Left lung (tissue), 10 donors: ENCODE measurements around the gene CARS1. TPM values are rescaled to one million over a fixed set of nuclear protein-coding genes. Genes with fewer than 3 reads are reported as not detected.

ENCODE experiments used
- ATAC-seq: fragments of 200-7000 bp; cut with Tn5 transposase; one replicate; pipeline ENCODE4 v1.9.1; 2020; ENCODE audit warnings: moderate library complexity
- DNase-seq, 4 donors: peaks; one replicate each; pipeline ENCODE4 v3.0.0-alpha.2; 2013 to 2020
- H3K27ac ChIP-seq, 2 donors: fragments of 200-600 bp; sonication (generic) in 1 of 2; one replicate each; pipeline versions ENCODE4 v1.5.0 to v1.8.0; 2020 to 2021
- H3K27me3 ChIP-seq, 2 donors: fragments of 200-600 bp; sonication (generic) in 1 of 2; one replicate each; pipeline versions ENCODE4 v1.5.0 to v1.8.0; 2020 to 2021
- H3K36me3 ChIP-seq, 2 donors: fragments of 200-600 bp; sonication (generic) in 1 of 2; one replicate each; pipeline versions ENCODE4 v1.5.0 to v1.8.0; 2020 to 2021
- H3K4me1 ChIP-seq, 2 donors: fragments of 200-600 bp; one replicate each; pipeline ENCODE4 v1.8.0; 2021
- H3K4me3 ChIP-seq, 2 donors: fragments of 200-600 bp; sonication (generic) in 1 of 2; one replicate each; pipeline versions ENCODE4 v1.5.0 to v1.8.0; 2020 to 2021; ENCODE audit warnings: mild to moderate bottlenecking in 1 of 2
- H3K9me3 ChIP-seq, 2 donors: fragments of 200-600 bp; sonication (generic) in 1 of 2; one replicate each; pipeline versions ENCODE4 v1.5.0 to v1.8.0; 2020 to 2021
- intact Hi-C, 2 donors: fragments of 100-400 bp; cut with DNase I; formaldehyde crosslinking; loops; one replicate each; pipeline versions ENCODE4 v1.11.2 to v1.14.2; 2022
- polyA plus RNA-seq, 6 donors: library from polyadenylated mRNA; unstranded; fragments of 120-200 nt; gene quantifications; one replicate each; pipeline ENCODE4 v1.2.1, GENCODE V29; 2013; ENCODE audit not compliant: insufficient read length in 6 of 6
- total RNA-seq, 2 donors: library from RNA; stranded (reverse); fragmentation: NEBNext Ultra II Directional; extraction: Animal tissue kit (Norgen Biotek cat#: 25700); gene quantifications; one replicate each; pipeline ENCODE4 v1.2.1, GENCODE V29; 2021
- TF ChIP-seq, protein P1 (sequence below), 2 donors: fragments of 200-600 bp; sonication (generic) in 1 of 2; IDR thresholded peaks; one replicate each; pipeline versions ENCODE4 v1.5.0 to v1.8.0; 2021; ENCODE audit warnings: antibody characterized with exemption in 2 of 2
- donor health status: DM: no; HTN: yes; CAD: no.
- donor health status: DM: no; HTN: no; CAD: no.

CARS1 gene
- total and polyA plus RNA-seq, 8 donors = 28.3 to 49.9 (median 31.4) TPM

GRCh38 chr11:3080733-3081385 is 23.6 kb upstream of the CARS1 start:
- no peaks in the 10 kb centered on the region for H3K9me3 ChIP-seq
- H3K27ac ChIP-seq = no peak overlapping the region
- TF ChIP-seq, protein P1, sequence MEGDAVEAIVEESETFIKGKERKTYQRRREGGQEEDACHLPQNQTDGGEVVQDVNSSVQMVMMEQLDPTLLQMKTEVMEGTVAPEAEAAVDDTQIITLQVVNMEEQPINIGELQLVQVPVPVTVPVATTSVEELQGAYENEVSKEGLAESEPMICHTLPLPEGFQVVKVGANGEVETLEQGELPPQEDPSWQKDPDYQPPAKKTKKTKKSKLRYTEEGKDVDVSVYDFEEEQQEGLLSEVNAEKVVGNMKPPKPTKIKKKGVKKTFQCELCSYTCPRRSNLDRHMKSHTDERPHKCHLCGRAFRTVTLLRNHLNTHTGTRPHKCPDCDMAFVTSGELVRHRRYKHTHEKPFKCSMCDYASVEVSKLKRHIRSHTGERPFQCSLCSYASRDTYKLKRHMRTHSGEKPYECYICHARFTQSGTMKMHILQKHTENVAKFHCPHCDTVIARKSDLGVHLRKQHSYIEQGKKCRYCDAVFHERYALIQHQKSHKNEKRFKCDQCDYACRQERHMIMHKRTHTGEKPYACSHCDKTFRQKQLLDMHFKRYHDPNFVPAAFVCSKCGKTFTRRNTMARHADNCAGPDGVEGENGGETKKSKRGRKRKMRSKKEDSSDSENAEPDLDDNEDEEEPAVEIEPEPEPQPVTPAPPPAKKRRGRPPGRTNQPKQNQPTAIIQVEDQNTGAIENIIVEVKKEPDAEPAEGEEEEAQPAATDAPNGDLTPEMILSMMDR (IDR thresholded peaks at IDR 0.05) = no peak
- H3K4me3 ChIP-seq = no peak overlapping the region
- H3K27me3 ChIP-seq = peaks cover 0 to 11% of the 10 kb centered on the region in 2 donors
- intact Hi-C loops = no loop called here
- DNase-seq (no peak), ATAC-seq (no peak)
- no peaks in the 10 kb centered on the region for H3K36me3 ChIP-seq
- no peaks in the 10 kb centered on the region for H3K4me1 ChIP-seq

GRCh38 chr11:3080104-3080503 is 22.9 kb upstream of the CARS1 start:
- Histone ChIP-seq H3K4me3 (no peak overlapping the region), H3K9me3 (no peaks in the 10 kb centered on the region), H3K4me1 (no peaks in the 10 kb centered on the region), H3K27me3 (peaks cover 0 to 11% of the 10 kb centered on the region in 2 donors), H3K27ac (no peak overlapping the region), H3K36me3 (no peaks in the 10 kb centered on the region)
- intact Hi-C loops = no loop called here
- ATAC-seq (no peak), DNase-seq (no peak)
- TF ChIP-seq, protein P1 (IDR thresholded peaks at IDR 0.05) = no peak

DNA sequence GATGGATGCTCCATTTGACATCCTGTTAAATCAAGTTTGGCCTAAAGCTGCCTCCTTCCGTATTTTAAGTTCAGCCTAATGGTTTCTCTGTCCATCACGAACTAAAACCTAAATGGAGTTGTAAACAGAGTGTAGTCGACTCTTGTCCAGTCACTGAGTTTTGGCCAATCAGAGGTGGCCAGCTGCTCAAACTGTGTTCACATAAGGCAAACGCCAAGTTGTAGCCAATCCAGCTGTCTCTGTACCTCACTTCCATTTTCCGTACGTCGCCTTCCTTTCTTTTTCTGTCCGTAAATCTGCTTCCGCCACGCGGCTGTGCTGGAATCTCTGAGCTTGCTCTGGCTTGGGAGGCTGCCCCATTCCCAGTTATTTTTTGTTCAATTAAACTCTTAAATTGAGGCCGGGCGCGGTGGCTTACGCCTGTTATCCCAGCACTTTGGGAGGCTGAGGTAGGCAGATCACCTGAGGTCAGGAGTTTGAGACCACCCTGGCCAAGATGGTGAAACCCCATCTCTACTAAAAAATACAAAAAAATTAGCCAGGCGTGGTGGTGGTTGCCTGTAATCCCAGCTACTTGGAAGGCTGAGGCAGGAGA is 20.7 kb upstream of the CARS1 start:
- H3K27me3 ChIP-seq = peaks cover 0 to 6% of the 10 kb centered on the region in 2 donors
- intact Hi-C loops = no loop called here
- H3K36me3 ChIP-seq = no peaks in the 10 kb centered on the region
- no peak overlapping the region for H3K4me3 ChIP-seq
- H3K9me3 ChIP-seq = no peaks in the 10 kb centered on the region
- H3K27ac ChIP-seq = no peak overlapping the region
- H3K4me1 ChIP-seq = no peaks in the 10 kb centered on the region
- ATAC-seq (no peak), DNase-seq (no peak)
- TF ChIP-seq, protein P1 (IDR thresholded peaks at IDR 0.05) = no peak

DNA sequence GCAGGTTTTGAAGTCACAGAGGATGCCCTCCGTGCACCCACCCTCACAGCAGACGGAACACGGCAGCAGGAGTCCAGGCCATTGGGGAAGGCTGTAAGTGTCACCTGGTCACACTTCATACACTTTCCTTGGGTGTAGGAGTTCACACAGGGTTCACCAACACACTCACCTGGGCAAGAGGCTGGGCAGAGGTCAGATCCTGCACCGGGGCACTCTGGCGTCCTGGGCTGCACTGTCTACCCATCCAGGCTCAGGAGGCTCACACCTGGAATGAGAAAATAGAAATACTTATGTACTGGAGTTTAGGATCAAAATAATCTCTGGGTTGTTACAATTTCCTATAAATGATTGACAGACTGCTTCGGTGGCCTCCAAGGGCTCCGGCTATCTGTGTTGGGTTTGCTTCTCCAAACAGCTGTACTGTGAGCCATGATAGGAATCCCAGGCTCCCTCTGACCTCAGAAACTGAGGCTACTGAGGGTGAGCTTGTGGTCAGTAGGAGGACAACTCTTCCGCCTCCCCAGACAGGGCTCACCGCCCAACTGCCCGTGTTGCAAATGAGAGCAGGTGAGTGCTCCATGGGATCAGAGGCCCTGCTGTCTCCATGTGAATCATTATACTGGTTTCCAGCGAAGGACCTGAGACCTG is 20.1 kb upstream of the CARS1 start:
- Histone ChIP-seq H3K27ac (no peak overlapping the region), H3K9me3 (no peaks in the 10 kb centered on the region), H3K27me3 (peaks cover 0 to 6% of the 10 kb centered on the region in 2 donors), H3K36me3 (no peaks in the 10 kb centered on the region), H3K4me1 (no peaks in the 10 kb centered on the region), H3K4me3 (no peak overlapping the region)
- TF ChIP-seq, protein P1 (IDR thresholded peaks at IDR 0.05) = no peak
- DNase-seq (no peak), ATAC-seq (no peak)
- intact Hi-C loops = no loop called here

GRCh38 chr11:3074912-3075589 is 17.8 kb upstream of the CARS1 start:
- TF ChIP-seq, protein P1 (IDR thresholded peaks at IDR 0.05) = no peak
- Histone ChIP-seq H3K27me3 (no peaks in the 10 kb centered on the region), H3K4me1 (no peaks in the 10 kb centered on the region), H3K27ac (no peak overlapping the region), H3K4me3 (no peak overlapping the region), H3K36me3 (no peaks in the 10 kb centered on the region), H3K9me3 (no peaks in the 10 kb centered on the region)
- DNase-seq (no peak), ATAC-seq (peak; percentile 12)
- intact Hi-C loops = no loop called here
